Thoracic aorta (tissue), 2 donors: ENCODE results near the gene CXCL6. TPM values are rescaled to one million over a fixed set of nuclear protein-coding genes. Genes with fewer than 3 reads are reported as not detected.

Experiments used
- ATAC-seq: fragments of 150-250 bp; one replicate; pipeline ENCODE4 v1.8.0; 2017; ENCODE audit warnings: low read depth; ENCODE audit not compliant: insufficient number of reproducible peaks, low FRiP score
- DNase-seq: peaks from one replicate; pipeline ENCODE4 v3.0.0-alpha.2; 2020; ENCODE audit warnings: low spot score
- H3K27ac ChIP-seq, 2 donors: fragments of 200-600 bp; sonication (generic); 1 replicate in 1 of 2; 2 replicates in 1 of 2; pipeline ENCODE4 v1.5.1; 2016; ENCODE audit warnings: mild to moderate bottlenecking in 2 of 2, moderate library complexity in 2 of 2
- H3K27me3 ChIP-seq: fragments of 200-600 bp; sonication (generic); replicated peaks from 2 replicates; pipeline ENCODE4 v1.6.0; 2016; ENCODE audit warnings: mild to moderate bottlenecking; ENCODE audit not compliant: insufficient read depth
- H3K36me3 ChIP-seq: fragments of 200-600 bp; sonication (generic); one replicate; pipeline ENCODE4 v1.5.1; 2016
- H3K4me1 ChIP-seq, 2 donors: fragments of 200-600 bp; sonication (generic); 1 replicate in 1 of 2; 2 replicates in 1 of 2; pipeline versions ENCODE4 v1.5.1 to v1.6.0; 2016; ENCODE audit warnings: low read depth in 2 of 2, mild to moderate bottlenecking in 1 of 2; ENCODE audit not compliant: control insufficient read depth in 1 of 2
- H3K4me3 ChIP-seq: fragments of 200-600 bp; sonication (generic); 2 replicates; pipeline ENCODE4 v1.5.1; 2016; ENCODE audit warnings: mild to moderate bottlenecking
- H3K9me3 ChIP-seq: fragments of 200-600 bp; sonication (generic); 2 replicates; pipeline ENCODE4 v1.5.1; 2016
- CTCF ChIP-seq: fragments of 200-600 bp; sonication (generic); IDR thresholded peaks from one replicate; pipeline ENCODE4 v1.5.1; 2019; ENCODE audit warnings: antibody characterized with exemption
- total RNA-seq, 2 donors: library from RNA; depleted of rRNA; stranded (reverse); fragments of >200 nt; gene quantifications; one replicate each; pipeline versions ENCODE4 v1.1.0 to v1.2.3, GENCODE V29; 2016

CXCL6 gene
- total RNA-seq, 2 donors from 2014 or later: not detected

GRCh38 chr4:73816814-73817213, 19.7 kb upstream of the CXCL6 start:
- Histone ChIP-seq H3K9me3 (no peaks in the 10 kb centered on the region), H3K36me3 (no peaks in the 10 kb centered on the region), H3K4me3 (no peak overlapping the region), H3K4me1 (no peaks in the 10 kb centered on the region), H3K27ac (no peak overlapping the region), H3K27me3 (no peaks in the 10 kb centered on the region)
- DNase-seq (no peak), ATAC-seq (no peak)
- no peak for TF ChIP-seq CTCF

GRCh38 chr4:73817341-73817740, 19.1 kb upstream of the CXCL6 start:
- H3K27me3 ChIP-seq: no peaks in the 10 kb centered on the region
- DNase-seq: no peak
- no peaks in the 10 kb centered on the region for H3K36me3 ChIP-seq
- ATAC-seq: no peak
- no peaks in the 10 kb centered on the region for H3K9me3 ChIP-seq
- TF ChIP-seq CTCF: no peak
- no peak overlapping the region for H3K27ac ChIP-seq
- H3K4me3 ChIP-seq: no peak overlapping the region
- no peaks in the 10 kb centered on the region for H3K4me1 ChIP-seq

GRCh38 chr4:73821325-73821724, 15.2 kb upstream of the CXCL6 start:
- Histone ChIP-seq H3K9me3 (no peaks in the 10 kb centered on the region), H3K4me1 (no peaks in the 10 kb centered on the region), H3K27ac (no peak overlapping the region), H3K4me3 (no peak overlapping the region), H3K36me3 (no peaks in the 10 kb centered on the region), H3K27me3 (no peaks in the 10 kb centered on the region)
- no peak for DNase-seq
- no peak for ATAC-seq
- no peak for TF ChIP-seq CTCF

- H3K36me3 ChIP-seq: no peaks in the 10 kb centered on the region
- ATAC-seq (no peak), DNase-seq (no peak)
- no peaks in the 10 kb centered on the region for H3K4me1 ChIP-seq
- H3K27ac ChIP-seq: no peak overlapping the region
- H3K27me3 ChIP-seq: no peaks in the 10 kb centered on the region
- H3K4me3 ChIP-seq: no peak overlapping the region
- TF ChIP-seq CTCF: no peak
- no peaks in the 10 kb centered on the region for H3K9me3 ChIP-seq
Observed at GRCh38 chr4:73822389-73822788, 14.1 kb upstream of the CXCL6 start.

- ATAC-seq: no peak
- TF ChIP-seq CTCF: no peak
- H3K9me3 ChIP-seq: peaks cover 4% of the 10 kb centered on the region
- H3K4me1 ChIP-seq: no peaks in the 10 kb centered on the region
- no peak overlapping the region for H3K4me3 ChIP-seq
- H3K27me3 ChIP-seq: no peaks in the 10 kb centered on the region
- no peak overlapping the region for H3K27ac ChIP-seq
- H3K36me3 ChIP-seq: no peaks in the 10 kb centered on the region
- DNase-seq: no peak
Observed at GRCh38 chr4:73822812-73823504, 13.5 kb upstream of the CXCL6 start.
